GM12878 (cell line): ENCODE measurements around the gene SUPT3H. TPM values are rescaled to one million over a fixed set of nuclear protein-coding genes. Genes with fewer than 3 reads are reported as not detected.

Experiments
- microRNA counts: library from miRNA; unstranded; fragments of <30 nt; microRNA quantifications from one replicate; lab custom pipeline; 2016
- microRNA-seq: library from miRNA; unstranded; fragments of <30 nt; microRNA quantifications from one replicate; pipeline ENCODE4, GENCODE V29; 2018
- polyA plus RNA-seq, 11 experiments: library from polyadenylated mRNA; depleted of rRNA in 4 of 11; unstranded in 6 of 11; stranded (reverse) in 5 of 11; fragments of >200 nt; fragmentation: Nextera tagmentation in 4 of 11; fragmentation: Illumina TruSeq in 1 of 11; extraction: Ambion mirVana in 4 of 11; extraction: Trizol in 1 of 11; gene quantifications; 1 replicate in 1 of 11; 2 replicates in 10 of 11; pipeline versions ENCODE4 v1.2.1 to v1.2.3, GENCODE V29; 2011 to 2016; ENCODE audit warnings: inconsistent platforms in 2 of 11, missing spikeins in 2 of 11, low read depth in 1 of 11
- small RNA-seq: library from RNA; depleted of rRNA; stranded (forward); fragments of <200 nt; gene quantifications from one replicate; pipeline ENCODE3, GENCODE V24; 2014
- total RNA-seq, 4 experiments: library from RNA; depleted of rRNA in 3 of 4; stranded (reverse); fragments of >200 nt in 3 of 4; fragmentation: Illumina TruSeq in 1 of 4; extraction: Trizol in 1 of 4; gene quantifications; 2 replicates each; pipeline versions ENCODE4 v1.2.1 to v1.2.3, GENCODE V29; 2013 to 2021

Gene SUPT3H
- total and polyA plus RNA-seq, 10 of the 15 experiments (the other 5 are each of a cell fraction or from before 2014, with no cell fraction given), result 0.51 to 3.7 (median 2.0) TPM

MicroRNAs encoded within 50 kb of the gene (microRNA counts, 767-probe panel; counts per million panel counts)
- microRNA hsa-miR-586 (lab: Ali Mortazavi, UCI), result 1,125 counts per million, percentile 35 among the panel's probes with 10 or more counts

Small RNA genes within 50 kb of the gene (microRNA-seq; reads per million reads assigned to microRNA genes)
- gene MIR586, result not detected

Small RNA genes within 50 kb of the gene (small RNA-seq; reads per million reads assigned to genes)
- not detected for gene MIR586

Other genes starting within 250 kb of the SUPT3H start
- gene RUNX2, start 49.6 kb downstream of the SUPT3H start, total RNA-seq (2014; rRNA removed), result 0.16 and 0.51 TPM in 2 replicates
- gene RUNX2, start 49.6 kb downstream of the SUPT3H start, total RNA-seq (2014; rRNA removed; fragmentation: Illumina TruSeq; extraction: Trizol), result 0.09 TPM in 1 of 2 replicates, not detected in the other
- 0.61 and 0.77 TPM in 2 replicates for gene RUNX2, start 49.6 kb downstream of the SUPT3H start, total RNA-seq (2021)
- 0.01 and 0.26 TPM in 2 replicates for gene RUNX2, start 49.6 kb downstream of the SUPT3H start, polyA plus RNA-seq (2011; rRNA removed)
- 0.06 and 0.09 TPM in 2 replicates for gene RUNX2, start 49.6 kb downstream of the SUPT3H start, polyA plus RNA-seq (2014; fragmentation: Illumina TruSeq; extraction: Trizol)
- under 1 TPM; 0.15 to 0.19 TPM for gene RUNX2, start 49.6 kb downstream of the SUPT3H start, polyA plus RNA-seq (2014; fragmentation: Nextera tagmentation; extraction: Ambion mirVana)
- 0.01 and 0.13 TPM in 2 replicates for gene RUNX2, start 49.6 kb downstream of the SUPT3H start, polyA plus RNA-seq (2014; rRNA removed)
- gene RUNX2, start 49.6 kb downstream of the SUPT3H start, polyA plus RNA-seq (2016; fragmentation: Nextera tagmentation; extraction: Ambion mirVana), result not detected